Globus pallidus (tissue), 1 donor: ENCODE data around the gene CD5L.

ENCODE experiments used
- DNase-seq: peaks from one replicate; pipeline ENCODE4 v3.0.0-alpha.2; 2015; ENCODE audit warnings: low spot score

The CD5L gene

DNA sequence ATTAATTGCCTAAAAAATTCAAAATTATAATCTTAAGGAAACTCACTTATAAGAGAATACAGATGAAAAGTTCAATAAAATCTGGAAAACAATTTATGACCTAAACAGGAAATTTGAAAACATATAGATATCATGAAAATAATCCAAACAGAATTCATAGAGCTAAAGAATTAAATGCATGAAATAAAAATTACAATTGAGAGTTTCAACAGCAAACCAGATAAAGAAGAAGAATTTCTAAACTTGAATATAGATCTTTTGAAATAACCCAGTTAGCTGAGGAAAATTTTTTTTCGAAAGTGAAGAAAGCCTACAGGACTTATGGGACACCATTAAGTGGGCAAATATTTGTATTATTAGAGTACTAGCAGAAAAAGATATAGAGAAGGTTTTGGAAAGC is 28.3 kb downstream of the CD5L start:
- no peak for DNase-seq

DNA sequence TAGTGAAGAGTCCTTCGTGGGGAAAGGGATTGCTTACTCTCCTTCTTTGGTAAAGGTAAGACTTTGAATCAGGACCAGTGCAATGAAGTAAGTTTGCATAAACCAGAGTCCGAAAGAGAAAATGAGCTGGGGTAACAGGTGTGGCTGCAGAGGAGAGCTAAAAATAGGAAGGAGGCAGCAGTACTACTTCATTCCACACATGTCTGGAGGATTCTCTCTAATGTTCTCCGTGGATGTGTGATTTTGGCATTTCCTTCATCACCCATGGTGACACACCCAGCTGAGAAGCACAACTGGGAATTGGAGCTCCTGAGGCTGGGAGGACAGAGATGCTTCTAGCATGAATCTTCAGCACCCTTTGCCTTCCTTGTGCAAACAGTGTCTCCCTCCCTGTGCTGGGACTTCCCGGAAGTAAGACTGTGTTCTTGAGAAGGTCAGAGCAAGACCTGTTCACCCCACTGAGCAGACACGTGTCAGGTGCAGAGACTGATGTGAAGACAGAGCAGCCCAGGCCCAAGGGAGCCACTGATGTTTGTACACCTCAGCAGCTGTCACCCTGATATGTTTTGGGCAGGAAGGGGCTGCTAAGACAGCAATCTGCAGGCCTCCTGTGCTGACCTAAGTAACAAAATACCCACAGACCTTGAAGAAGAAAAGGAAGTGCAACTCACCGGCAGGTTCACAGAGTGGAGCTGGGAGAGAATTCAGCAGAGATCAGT is 35.0 kb downstream of the CD5L start:
- DNase-seq = no peak

DNA sequence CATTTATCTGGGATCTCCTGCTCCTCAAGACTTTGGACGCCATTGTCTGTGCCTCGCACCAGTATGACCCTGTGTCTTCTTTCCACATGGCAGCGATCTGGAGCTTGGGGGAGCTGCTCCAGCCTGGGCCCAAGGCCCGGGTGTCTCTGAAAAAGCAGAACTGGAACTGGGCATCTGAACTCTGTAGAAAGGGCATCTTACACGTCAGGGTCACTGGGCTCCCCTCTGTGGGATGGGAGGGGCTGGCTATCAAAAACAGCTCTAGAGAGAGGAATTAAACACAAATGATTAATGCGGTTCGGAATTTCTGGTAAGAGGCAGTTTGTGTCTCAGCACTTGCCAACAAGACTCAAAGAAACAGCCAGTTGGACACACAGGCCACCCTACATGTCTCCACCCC is 37.8 kb downstream of the CD5L start:
- peak; percentile 12 for DNase-seq

DNA sequence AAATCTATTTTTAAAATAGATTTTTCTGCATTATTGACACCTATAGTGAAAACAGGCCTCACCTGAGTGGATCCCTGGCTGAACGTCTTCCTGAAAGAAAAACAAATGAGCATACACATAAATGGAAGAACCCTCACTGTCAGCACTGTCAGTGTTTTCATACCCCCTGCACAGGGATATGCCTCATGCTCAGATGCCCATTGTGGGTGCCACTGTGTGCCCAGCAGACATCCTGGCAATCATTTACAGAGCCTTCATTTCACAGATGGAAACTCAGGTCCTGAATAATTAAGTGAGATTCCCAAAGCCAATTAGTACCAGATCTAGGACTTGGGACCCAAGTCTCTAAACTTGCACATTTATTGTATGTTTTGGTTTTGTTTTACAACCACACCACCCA is 41.6 kb downstream of the CD5L start:
- DNase-seq = no peak

DNA sequence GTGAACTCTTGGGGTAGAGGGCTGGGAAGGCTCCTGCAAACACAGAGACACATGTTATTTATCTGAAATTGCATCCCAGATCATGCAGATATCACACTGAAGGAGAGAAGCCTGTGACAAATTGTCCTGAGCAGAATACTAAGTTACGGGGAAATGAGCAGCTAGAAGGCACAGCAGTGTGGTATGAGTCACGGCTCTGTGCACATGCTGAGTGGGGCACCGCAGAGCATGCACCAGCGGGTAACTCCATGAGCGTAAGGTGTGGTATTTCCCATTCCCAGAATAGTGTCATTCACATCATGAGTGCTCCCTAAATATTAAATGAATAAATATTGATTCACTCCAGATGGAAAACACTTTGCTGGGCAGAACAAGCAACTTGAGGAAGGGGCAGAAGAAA is 43.4 kb downstream of the CD5L start:
- DNase-seq = no peak

DNA sequence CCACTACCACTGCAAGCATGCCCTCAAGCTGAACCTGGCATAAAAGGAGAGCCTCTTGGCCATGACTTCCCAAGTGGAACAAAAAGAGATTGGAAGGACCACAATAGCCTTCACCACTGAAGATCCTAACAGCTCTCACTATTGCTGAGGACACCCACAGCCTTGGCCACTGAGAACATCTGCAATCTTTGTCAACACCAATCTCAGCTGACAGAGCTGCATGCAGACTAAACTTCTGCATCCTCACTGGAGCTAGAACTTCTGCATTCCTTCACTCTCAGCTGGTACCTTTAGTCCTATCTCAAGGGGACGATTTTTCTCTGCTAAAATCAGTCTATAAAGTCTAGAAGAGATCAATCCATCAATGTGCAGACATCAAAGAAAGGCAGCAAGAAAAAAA is 56.4 kb downstream of the CD5L start:
- no peak for DNase-seq

DNA sequence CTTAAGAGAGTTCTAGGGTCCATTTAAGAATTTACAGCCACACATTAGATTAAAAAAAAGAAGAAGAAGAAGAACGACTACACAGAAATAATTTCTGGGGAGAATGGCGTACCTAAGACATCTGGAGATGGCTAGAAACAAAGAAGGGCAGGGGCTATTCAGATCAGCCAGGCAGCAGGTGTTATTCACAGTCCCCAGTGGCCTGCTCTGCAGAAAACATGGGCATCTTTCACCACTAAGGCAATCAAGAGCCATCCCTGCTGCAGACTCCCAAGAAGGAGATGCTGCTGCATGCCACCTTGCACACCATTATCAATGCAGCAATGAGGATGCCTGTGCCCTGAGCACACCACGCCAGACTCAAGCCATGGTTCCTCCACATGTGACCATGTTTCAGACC is 56.8 kb downstream of the CD5L start:
- no peak for DNase-seq

DNA sequence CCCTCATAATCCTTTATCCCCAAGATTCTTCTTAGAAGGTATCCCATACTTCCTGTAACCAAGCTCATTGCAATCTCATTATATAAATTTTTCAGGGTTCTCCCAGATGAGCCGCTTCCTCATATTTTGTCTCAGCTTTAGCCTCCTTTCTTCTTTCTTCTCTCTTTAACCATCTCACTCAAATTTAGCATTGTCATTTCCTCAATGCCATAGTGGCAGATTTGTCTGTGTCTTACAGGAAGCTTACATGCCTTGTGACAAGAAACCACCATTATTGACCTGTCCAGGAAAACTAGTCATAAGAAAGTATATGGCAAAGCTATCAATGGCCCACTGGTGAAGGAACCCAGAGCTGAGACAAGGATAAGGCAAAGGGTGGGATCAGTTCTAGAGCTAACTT is 58.7 kb downstream of the CD5L start:
- no peak for DNase-seq

DNA sequence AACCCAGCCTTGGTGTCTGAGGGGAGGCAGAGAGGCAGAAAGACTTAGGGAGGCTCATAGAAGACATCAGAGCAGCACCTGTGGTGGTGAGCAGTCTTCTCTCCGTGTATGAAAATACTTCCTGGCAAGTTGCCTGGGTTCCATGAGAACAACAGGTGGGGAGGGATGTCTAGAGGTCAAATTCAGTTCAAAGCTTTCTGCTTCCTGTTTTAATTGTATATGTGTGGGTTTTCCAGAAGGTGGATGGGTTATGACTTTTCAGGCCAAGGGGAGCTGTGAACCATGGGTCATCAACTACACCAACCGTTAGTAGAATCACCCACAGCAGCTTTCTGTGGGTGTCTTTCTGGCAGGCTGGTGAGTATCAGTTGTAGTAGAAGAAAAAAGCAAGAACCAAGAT is 60.6 kb downstream of the CD5L start:
- DNase-seq = no peak
